Activated naive CD8-positive, alpha-beta T cell treated with anti-CD3 and anti-CD28 coated beads, Interleukin-2, amount 50 U/mL, for 24 hours (primary cell): ENCODE measurements around the gene MATN1.
A peak's percentile ranks its signal among the peaks of the same experiment; 100 is the strongest.

ENCODE experiments used
- ATAC-seq: fragments of 150-1000 bp; cut with Tn5 transposase; one replicate; pipeline ENCODE4 v1.10.0; 2021
- DNase-seq: peaks from one replicate; pipeline ENCODE4 v3.0.0; 2021
- H3K27ac Mint-ChIP-seq: one replicate; pipeline ENCODE4 v1.8.0; 2021; ENCODE audit warnings: mild to moderate bottlenecking, mixed read lengths
- H3K27me3 Mint-ChIP-seq: one replicate; pipeline ENCODE4 v1.8.0; 2021; ENCODE audit warnings: mixed read lengths
- H3K36me3 Mint-ChIP-seq: one replicate; pipeline ENCODE4 v1.8.0; 2021; ENCODE audit warnings: low read depth, mixed read lengths
- H3K4me1 Mint-ChIP-seq: one replicate; pipeline ENCODE4 v1.8.0; 2021; ENCODE audit warnings: mixed read lengths
- H3K4me3 Mint-ChIP-seq: one replicate; pipeline ENCODE4 v1.8.0; 2021; ENCODE audit warnings: mild to moderate bottlenecking, moderate library complexity, mixed read lengths
- H3K9me3 Mint-ChIP-seq: one replicate; pipeline ENCODE4 v1.8.0; 2021; ENCODE audit warnings: mixed read lengths

Gene MATN1

GRCh38 chr1:30752651-30752908, 29.2 kb upstream of the MATN1 start:
- Mint-ChIP-seq H3K4me3 (peak overlapping the region; percentile 98), H3K9me3 (no peaks in the 10 kb centered on the region), H3K27ac (peak overlapping the region; percentile 97), H3K27me3 (no peaks in the 10 kb centered on the region), H3K36me3 (peaks cover 41% of the 10 kb centered on the region), H3K4me1 (peaks cover 94% of the 10 kb centered on the region)
- ATAC-seq (no peak), DNase-seq (no peak)

- ATAC-seq: no peak
- peaks cover 41% of the 10 kb centered on the region for H3K36me3 Mint-ChIP-seq
- peak overlapping the region; percentile 97 for H3K27ac Mint-ChIP-seq
- no peaks in the 10 kb centered on the region for H3K9me3 Mint-ChIP-seq
- no peak for DNase-seq
- H3K27me3 Mint-ChIP-seq: no peaks in the 10 kb centered on the region
- peaks cover 94% of the 10 kb centered on the region for H3K4me1 Mint-ChIP-seq
- peak overlapping the region; percentile 98 for H3K4me3 Mint-ChIP-seq
Observed at GRCh38 chr1:30751830-30752650, 28.7 kb upstream of the MATN1 start.

GRCh38 chr1:30750731-30751291, 27.4 kb upstream of the MATN1 start:
- no peaks in the 10 kb centered on the region for H3K27me3 Mint-ChIP-seq

GRCh38 chr1:30749691-30750583, 26.6 kb upstream of the MATN1 start:
- peak overlapping the region; percentile 78 for H3K4me3 Mint-ChIP-seq
- H3K4me1 Mint-ChIP-seq: peaks cover 98% of the 10 kb centered on the region
- H3K9me3 Mint-ChIP-seq: no peaks in the 10 kb centered on the region
- peak overlapping the region; percentile 97 for H3K27ac Mint-ChIP-seq
- DNase-seq: peak; percentile 65
- ATAC-seq: peak; percentile 29
- no peaks in the 10 kb centered on the region for H3K27me3 Mint-ChIP-seq
- H3K36me3 Mint-ChIP-seq: peaks cover 39% of the 10 kb centered on the region

More at GRCh38 chr1:30750731-30751291, 27.4 kb upstream of the MATN1 start:
- peak overlapping the region; percentile 97 for H3K27ac Mint-ChIP-seq
- H3K9me3 Mint-ChIP-seq: no peaks in the 10 kb centered on the region
- H3K4me1 Mint-ChIP-seq: peaks cover 99% of the 10 kb centered on the region
- peaks cover 48% of the 10 kb centered on the region for H3K36me3 Mint-ChIP-seq
- no peak for ATAC-seq
- no peak for DNase-seq
- H3K4me3 Mint-ChIP-seq: peak overlapping the region; percentile 78

- Mint-ChIP-seq H3K9me3 (no peaks in the 10 kb centered on the region), H3K4me3 (peak overlapping the region; percentile 78), H3K27ac (peak overlapping the region; percentile 97), H3K4me1 (peaks cover 98% of the 10 kb centered on the region), H3K36me3 (peaks cover 35% of the 10 kb centered on the region), H3K27me3 (no peaks in the 10 kb centered on the region)
- DNase-seq (no peak), ATAC-seq (peak; percentile 27)
Observed at GRCh38 chr1:30748699-30749401, 25.5 kb upstream of the MATN1 start.

- Mint-ChIP-seq H3K27me3 (no peaks in the 10 kb centered on the region), H3K4me3 (peak overlapping the region; percentile 78), H3K36me3 (peaks cover 36% of the 10 kb centered on the region), H3K27ac (peak overlapping the region; percentile 97), H3K9me3 (no peaks in the 10 kb centered on the region), H3K4me1 (peaks cover 98% of the 10 kb centered on the region)
- DNase-seq (no peak), ATAC-seq (no peak)
Observed at GRCh38 chr1:30748098-30748698, 24.8 kb upstream of the MATN1 start.

- Mint-ChIP-seq H3K27ac (peak overlapping the region; percentile 97), H3K4me1 (peaks cover 99% of the 10 kb centered on the region), H3K4me3 (peak overlapping the region; percentile 78), H3K9me3 (no peaks in the 10 kb centered on the region), H3K36me3 (peaks cover 34% of the 10 kb centered on the region), H3K27me3 (no peaks in the 10 kb centered on the region)
- no peak for DNase-seq
- ATAC-seq: no peak
Observed at GRCh38 chr1:30747033-30748008, 23.9 kb upstream of the MATN1 start.

- Mint-ChIP-seq H3K27ac (peak overlapping the region; percentile 97), H3K4me1 (peaks cover 98% of the 10 kb centered on the region), H3K27me3 (no peaks in the 10 kb centered on the region), H3K9me3 (no peaks in the 10 kb centered on the region), H3K4me3 (peak overlapping the region; percentile 78), H3K36me3 (peaks cover 37% of the 10 kb centered on the region)
- no peak for DNase-seq
- ATAC-seq: no peak
Observed at GRCh38 chr1:30746212-30747032, 23.0 kb upstream of the MATN1 start.

- no peak for ATAC-seq
- Mint-ChIP-seq H3K4me1 (peaks cover 98% of the 10 kb centered on the region), H3K27ac (peak overlapping the region; percentile 97), H3K36me3 (peaks cover 43% of the 10 kb centered on the region), H3K4me3 (peak overlapping the region; percentile 78), H3K27me3 (no peaks in the 10 kb centered on the region), H3K9me3 (no peaks in the 10 kb centered on the region)
- no peak for DNase-seq
Observed at GRCh38 chr1:30745834-30746208, 22.4 kb upstream of the MATN1 start.

GRCh38 chr1:30745156-30745833, 21.9 kb upstream of the MATN1 start:
- Mint-ChIP-seq H3K27ac (peak overlapping the region; percentile 97), H3K36me3 (peaks cover 48% of the 10 kb centered on the region), H3K4me3 (peak overlapping the region; percentile 78), H3K4me1 (peaks cover 98% of the 10 kb centered on the region), H3K27me3 (no peaks in the 10 kb centered on the region), H3K9me3 (no peaks in the 10 kb centered on the region)
- DNase-seq: no peak
- ATAC-seq: no peak

GRCh38 chr1:30744060-30744756, 20.8 kb upstream of the MATN1 start:
- H3K4me3 Mint-ChIP-seq: peak overlapping the region; percentile 78
- peaks cover 94% of the 10 kb centered on the region for H3K4me1 Mint-ChIP-seq
- ATAC-seq (peak; percentile 42), DNase-seq (peak; percentile 64)
- H3K27ac Mint-ChIP-seq: peak overlapping the region; percentile 97
- H3K9me3 Mint-ChIP-seq: no peaks in the 10 kb centered on the region
- peaks cover 57% of the 10 kb centered on the region for H3K36me3 Mint-ChIP-seq
- H3K27me3 Mint-ChIP-seq: no peaks in the 10 kb centered on the region
